NCI-H2196 (cell line): Measurements from ENCODE around the gene HOXC4.

ENCODE experiments used
- DNase-seq: peaks from one replicate; lab custom pipeline; 2025; ENCODE audit not compliant: unreplicated experiment; lab: John Stamatoyannopoulos, UW

The HOXC4 gene

GRCh38 chr12:54053751-54054741, at the start of gene HOXC4:
TSS of gene HOXC4 (plus strand) at chr12:54053835. CDS start at chr12:54053923, 88 bp downstream.
- no peak for DNase-seq

- no peak for DNase-seq
Measured at GRCh38 chr12:54004063-54004840, 49.4 kb upstream of the HOXC4 start.

GRCh38 chr12:54004841-54005530, 48.6 kb upstream of the HOXC4 start:
- no peak for DNase-seq

GRCh38 chr12:54005531-54005852, 48.1 kb upstream of the HOXC4 start:
- DNase-seq = no peak

GRCh38 chr12:54005853-54006558, 47.6 kb upstream of the HOXC4 start:
- DNase-seq = peak; percentile 90

- DNase-seq = no peak
Measured at GRCh38 chr12:54006559-54007220, 46.9 kb upstream of the HOXC4 start.

GRCh38 chr12:54007538-54008259, 45.9 kb upstream of the HOXC4 start:
- no peak for DNase-seq

GRCh38 chr12:54008260-54008552, 45.4 kb upstream of the HOXC4 start:
- no peak for DNase-seq

GRCh38 chr12:54009171-54010052, 44.2 kb upstream of the HOXC4 start:
- DNase-seq = no peak

- no peak for DNase-seq
Measured at GRCh38 chr12:54010053-54010971, 43.3 kb upstream of the HOXC4 start.

- no peak for DNase-seq
Measured at GRCh38 chr12:54010972-54011664, 42.5 kb upstream of the HOXC4 start.

- no peak for DNase-seq
Measured at GRCh38 chr12:54011665-54012532, 41.7 kb upstream of the HOXC4 start.

- no peak for DNase-seq
Measured at GRCh38 chr12:54012631-54013409, 40.8 kb upstream of the HOXC4 start.

GRCh38 chr12:54014377-54015017, 39.1 kb upstream of the HOXC4 start:
- no peak for DNase-seq
